Endodermal cell (in vitro differentiated cells): ENCODE results near the gene TMEM170B. TPM values are rescaled to one million over a fixed set of nuclear protein-coding genes. Genes with fewer than 3 reads are reported as not detected.

Source experiments
- DNase-seq: peaks from one replicate; pipeline ENCODE4 v3.0.0-alpha.2; 2017
- H3K27ac ChIP-seq: 2 replicates; pipeline ENCODE4 v1.5.1; 2013; ENCODE audit warnings: mild to moderate bottlenecking, low read depth, low read length, moderate library complexity
- H3K27me3 ChIP-seq: 2 replicates; pipeline ENCODE4 v1.6.1; 2013; ENCODE audit warnings: mild to moderate bottlenecking, low read length, moderate library complexity; ENCODE audit not compliant: insufficient read depth, control insufficient read depth, poor library complexity, severe bottlenecking
- H3K36me3 ChIP-seq: 2 replicates; pipeline ENCODE4 v1.7.0; 2013; ENCODE audit warnings: mild to moderate bottlenecking, low read length, moderate library complexity; ENCODE audit not compliant: control insufficient read depth, insufficient read depth
- H3K4me1 ChIP-seq: one replicate; pipeline ENCODE4 v1.7.0; 2013; ENCODE audit warnings: low read length; ENCODE audit not compliant: control insufficient read depth, insufficient read depth
- H3K4me3 ChIP-seq: 2 replicates; pipeline ENCODE4 v1.5.1; 2013; ENCODE audit warnings: mild to moderate bottlenecking, low read length, moderate library complexity
- H3K9ac ChIP-seq: 2 replicates; pipeline ENCODE4 v1.6.1; 2013; ENCODE audit warnings: mild to moderate bottlenecking, low read length, moderate library complexity; ENCODE audit not compliant: poor library complexity, severe bottlenecking; ENCODE audit errors: extremely low read depth
- H3K9me3 ChIP-seq: 2 replicates; pipeline ENCODE4 v1.6.1; 2013; ENCODE audit warnings: mild to moderate bottlenecking, low read length, moderate library complexity; ENCODE audit not compliant: control insufficient read depth
- H3K27ac Mint-ChIP-seq: 2 replicates; pipeline ENCODE4 v1.8.0; 2020; ENCODE audit warnings: mixed read lengths
- H3K27me3 Mint-ChIP-seq: 2 replicates; pipeline ENCODE4 v1.8.0; 2021; ENCODE audit warnings: mild to moderate bottlenecking, mixed read lengths; ENCODE audit not compliant: insufficient read depth
- H3K36me3 Mint-ChIP-seq: 2 replicates; pipeline ENCODE4 v1.8.0; 2020; ENCODE audit warnings: low read depth, mixed read lengths
- H3K4me1 Mint-ChIP-seq: 2 replicates; pipeline ENCODE4 v1.8.0; 2020; ENCODE audit warnings: mixed read lengths
- H3K4me3 Mint-ChIP-seq: 2 replicates; pipeline ENCODE4 v1.8.0; 2020; ENCODE audit warnings: mild to moderate bottlenecking, moderate library complexity, mixed read lengths
- H3K9me3 Mint-ChIP-seq: 2 replicates; pipeline ENCODE4 v1.8.0; 2020; ENCODE audit warnings: mild to moderate bottlenecking, mixed read lengths
- CTCF ChIP-seq: fragments of 200-600 bp; sonication (generic); conservative IDR thresholded peaks from 2 replicates; pipeline ENCODE4 v1.5.0; 2021; ENCODE audit warnings: antibody characterized with exemption, mild to moderate bottlenecking
- WGBS, 2 experiments: methylation state at CpG; one replicate each; pipeline versions ENCODE4 v1.1.5 to v1.1.7; 2013; ENCODE audit warnings: missing lambda C conversion rate in 2 of 2, mixed read lengths in 1 of 2; ENCODE audit not compliant: insufficient coverage in 1 of 2, insufficient read length in 1 of 2; 5-methylcytosine and 5-hydroxymethylcytosine counted together
- total RNA-seq, 2 donors: library from RNA; stranded (reverse); fragmentation: NEBNext Ultra II Directional in 1 of 2; extraction: Animal tissue kit (Norgen Biotek cat#: 25700) in 1 of 2; gene quantifications; 2 replicates in 1 of 2; 3 replicates in 1 of 2; pipeline ENCODE4 v1.2.1, GENCODE V29; 2021

TMEM170B gene
- total RNA-seq, 2 donors from 2014 or later: 2.3 to 5.3 TPM

GRCh38 chr6:11528996-11529395, 8.6 kb upstream of the TMEM170B start:
- TF ChIP-seq CTCF: no peak
- no peak for DNase-seq
- Mint-ChIP-seq H3K27ac (no peak overlapping the region), H3K4me1 (peaks cover 1% of the 10 kb centered on the region), H3K9me3 (no peaks in the 10 kb centered on the region), H3K4me3 (no peak overlapping the region), H3K27me3 (peaks cover 24% of the 10 kb centered on the region), H3K36me3 (no peaks in the 10 kb centered on the region)
- Histone ChIP-seq H3K27ac (no peak overlapping the region), H3K36me3 (no peaks in the 10 kb centered on the region), H3K9ac (no peak overlapping the region), H3K27me3 (no peaks in the 10 kb centered on the region), H3K4me3 (no peak overlapping the region), H3K9me3 (no peaks in the 10 kb centered on the region), H3K4me1 (no peaks in the 10 kb centered on the region)
- 81% methylated on average over 2 of the region's 2 CpGs; no CpG with 5 or more reads in 1 of the 2 experiments for WGBS, 2 experiments

GRCh38 chr6:11532097-11532496, 5.5 kb upstream of the TMEM170B start:
- 80 to 86% methylated on average over 3 of the region's 3 CpGs for WGBS, 2 experiments
- Mint-ChIP-seq H3K27me3 (peaks cover 46% of the 10 kb centered on the region), H3K36me3 (no peaks in the 10 kb centered on the region), H3K9me3 (no peaks in the 10 kb centered on the region), H3K4me1 (peaks cover 16% of the 10 kb centered on the region), H3K27ac (no peak overlapping the region), H3K4me3 (no peak overlapping the region)
- TF ChIP-seq CTCF: no peak
- H3K36me3 ChIP-seq: no peaks in the 10 kb centered on the region
- H3K9ac ChIP-seq: no peak overlapping the region
- peaks cover 11% of the 10 kb centered on the region for H3K27me3 ChIP-seq
- no peak overlapping the region for H3K27ac ChIP-seq
- DNase-seq: no peak
- no peak overlapping the region for H3K4me3 ChIP-seq
- no peaks in the 10 kb centered on the region for H3K4me1 ChIP-seq
- H3K9me3 ChIP-seq: no peaks in the 10 kb centered on the region

- Histone ChIP-seq H3K9ac (no peak overlapping the region), H3K9me3 (no peaks in the 10 kb centered on the region), H3K27me3 (peaks cover 24% of the 10 kb centered on the region), H3K27ac (no peak overlapping the region), H3K4me1 (no peaks in the 10 kb centered on the region), H3K36me3 (no peaks in the 10 kb centered on the region), H3K4me3 (no peak overlapping the region)
- 96 to 100% methylated on average over 3 to 5 of the region's 5 CpGs for WGBS, 2 experiments
- no peak for TF ChIP-seq CTCF
- Mint-ChIP-seq H3K27ac (no peak overlapping the region), H3K4me3 (no peak overlapping the region), H3K27me3 (peaks cover 56% of the 10 kb centered on the region), H3K36me3 (no peaks in the 10 kb centered on the region), H3K4me1 (peaks cover 16% of the 10 kb centered on the region), H3K9me3 (no peaks in the 10 kb centered on the region)
- no peak for DNase-seq
Measured at GRCh38 chr6:11534561-11534960, 3.0 kb upstream of the TMEM170B start.
